HG03520 (cell line): ENCODE measurements around the gene NCOA7.

ENCODE experiments used
- ATAC-seq: cut with Tn5 transposase; IDR thresholded peaks from one replicate; pipeline ENCODE4 v1.9.1; 2021; ENCODE audit warnings: mild to moderate bottlenecking, moderate library complexity; ENCODE audit not compliant: unreplicated experiment

The NCOA7 gene

GRCh38 chr6:125790358-125791150 is at the start of gene NCOA7:
NCOA7 (plus strand) TSS chr6:125790960; CDS start chr6:125815355, 24,395 bp downstream.
- ATAC-seq = peak; percentile 63

DNA sequence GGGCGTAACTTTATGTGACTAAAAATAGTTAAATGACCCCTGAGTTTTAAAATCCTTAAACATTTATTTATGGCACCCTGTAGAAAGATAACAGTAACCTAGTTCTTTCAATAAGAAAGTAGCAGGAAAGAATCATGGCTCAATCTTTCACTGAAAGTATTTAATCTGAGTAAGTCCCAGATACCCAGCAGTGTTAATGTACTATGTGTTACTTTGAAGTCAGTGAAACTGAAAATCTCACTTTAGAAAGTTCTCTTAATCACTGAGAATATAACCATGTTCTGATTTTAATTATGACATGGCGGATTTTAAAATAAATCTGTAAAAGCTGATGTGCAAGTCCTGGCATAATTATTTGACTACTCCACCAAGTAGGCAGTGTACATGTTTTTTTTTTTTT is 49.4 kb upstream of the NCOA7 start:
- no peak for ATAC-seq

- no peak for ATAC-seq
These were observed 48.7 kb upstream of the NCOA7 start for GRCh38 chr6:125742024-125742423.

- no peak for ATAC-seq
These were observed 48.2 kb upstream of the NCOA7 start for GRCh38 chr6:125742464-125743120.

- ATAC-seq = no peak
These were observed 47.2 kb upstream of the NCOA7 start for GRCh38 chr6:125743604-125744003.

DNA sequence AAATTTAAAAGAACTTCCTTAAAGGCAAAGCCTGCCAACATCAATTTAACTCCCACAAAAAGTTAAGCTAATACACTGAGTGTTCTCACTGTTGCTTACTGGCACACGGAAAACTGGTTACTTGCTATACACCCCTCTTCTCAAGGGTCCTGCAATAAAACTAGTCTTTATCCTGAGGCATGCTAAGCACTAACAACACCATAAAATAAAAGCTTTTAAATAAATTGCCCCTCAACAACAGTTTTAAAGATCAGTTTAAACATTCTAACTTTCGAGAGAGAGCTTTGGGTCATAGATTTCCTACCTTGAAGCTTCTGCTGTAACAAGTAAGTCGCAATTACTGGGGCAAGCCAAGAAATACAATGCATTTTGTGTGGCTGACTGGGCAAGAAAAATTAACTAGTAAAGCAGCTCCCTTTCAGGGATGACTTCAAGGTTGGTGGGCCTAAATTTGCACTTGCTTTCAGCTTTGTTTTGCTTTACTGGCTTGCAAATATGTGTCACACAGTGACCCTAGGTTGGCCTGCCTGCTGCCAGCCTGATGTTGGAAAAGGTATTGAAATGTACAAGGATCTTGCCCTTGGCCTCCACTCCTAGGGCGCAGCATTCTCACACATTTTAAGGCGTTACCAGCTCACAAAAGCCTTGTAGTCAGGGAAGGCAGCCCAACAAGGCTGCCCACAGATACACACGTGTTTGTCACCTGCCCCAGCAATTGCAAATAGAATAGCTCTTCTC is 45.3 kb upstream of the NCOA7 start:
- ATAC-seq = no peak

DNA sequence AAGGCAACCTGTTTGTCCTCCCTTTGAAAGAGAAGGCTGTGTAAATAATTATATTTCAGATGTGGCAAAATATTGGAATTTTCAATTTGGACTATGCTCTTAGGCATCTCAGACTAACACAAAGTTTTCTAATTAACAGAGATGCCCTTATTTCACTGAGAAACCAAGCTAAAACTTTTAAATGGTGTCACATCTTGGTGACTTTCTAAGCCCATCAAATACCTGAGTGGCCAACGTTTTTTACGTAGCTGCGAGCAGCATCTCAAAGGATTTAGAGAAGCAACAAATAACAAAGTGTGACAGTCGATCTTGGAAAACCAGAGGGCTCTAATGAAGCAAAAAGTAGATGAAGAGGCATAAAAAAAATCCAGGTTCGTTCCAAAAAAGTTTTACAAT is 44.7 kb upstream of the NCOA7 start:
- ATAC-seq = no peak

- ATAC-seq = peak; percentile 50
These were observed 43.8 kb upstream of the NCOA7 start for GRCh38 chr6:125746731-125747588.

DNA sequence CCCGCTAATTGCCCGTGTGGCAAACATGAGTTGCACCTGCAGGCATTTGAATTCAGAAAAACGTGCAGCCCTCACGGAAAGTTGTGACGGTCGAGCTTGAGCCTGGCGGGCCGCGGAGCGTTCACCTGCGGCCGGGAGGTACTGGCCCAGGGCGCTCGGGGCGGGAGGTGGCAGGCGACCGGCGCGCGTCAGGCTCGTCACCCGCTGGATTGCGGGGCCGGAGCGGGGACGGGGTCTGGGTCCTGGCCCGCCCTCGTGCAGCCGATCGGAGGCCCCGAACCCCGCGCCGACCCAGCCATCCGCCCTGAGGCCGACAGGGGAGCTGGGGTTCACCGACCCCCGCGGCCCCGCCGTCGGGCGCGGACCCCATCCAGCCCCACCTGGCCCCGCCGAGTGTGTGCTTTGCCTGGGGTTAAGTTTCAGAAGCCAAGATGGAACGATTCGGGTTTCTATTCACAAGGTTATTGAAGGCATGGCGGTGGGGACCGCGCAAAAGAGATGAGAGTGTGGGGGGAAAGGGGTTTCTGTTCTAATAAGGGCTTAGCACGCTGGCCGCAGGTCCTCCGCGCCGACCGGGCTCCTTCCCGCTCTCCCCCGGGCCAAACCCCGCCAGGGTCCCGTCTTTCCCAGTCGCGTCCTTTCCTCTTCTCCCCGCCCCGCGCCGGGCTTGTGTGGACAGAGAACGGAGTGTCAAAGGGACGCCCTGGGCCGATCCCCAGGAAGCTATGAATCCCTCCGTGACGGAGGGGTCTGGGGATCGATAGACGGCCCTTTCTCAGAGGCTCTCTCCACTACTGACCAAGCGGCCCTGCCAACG is 43.0 kb upstream of the NCOA7 start:
- no peak for ATAC-seq

DNA sequence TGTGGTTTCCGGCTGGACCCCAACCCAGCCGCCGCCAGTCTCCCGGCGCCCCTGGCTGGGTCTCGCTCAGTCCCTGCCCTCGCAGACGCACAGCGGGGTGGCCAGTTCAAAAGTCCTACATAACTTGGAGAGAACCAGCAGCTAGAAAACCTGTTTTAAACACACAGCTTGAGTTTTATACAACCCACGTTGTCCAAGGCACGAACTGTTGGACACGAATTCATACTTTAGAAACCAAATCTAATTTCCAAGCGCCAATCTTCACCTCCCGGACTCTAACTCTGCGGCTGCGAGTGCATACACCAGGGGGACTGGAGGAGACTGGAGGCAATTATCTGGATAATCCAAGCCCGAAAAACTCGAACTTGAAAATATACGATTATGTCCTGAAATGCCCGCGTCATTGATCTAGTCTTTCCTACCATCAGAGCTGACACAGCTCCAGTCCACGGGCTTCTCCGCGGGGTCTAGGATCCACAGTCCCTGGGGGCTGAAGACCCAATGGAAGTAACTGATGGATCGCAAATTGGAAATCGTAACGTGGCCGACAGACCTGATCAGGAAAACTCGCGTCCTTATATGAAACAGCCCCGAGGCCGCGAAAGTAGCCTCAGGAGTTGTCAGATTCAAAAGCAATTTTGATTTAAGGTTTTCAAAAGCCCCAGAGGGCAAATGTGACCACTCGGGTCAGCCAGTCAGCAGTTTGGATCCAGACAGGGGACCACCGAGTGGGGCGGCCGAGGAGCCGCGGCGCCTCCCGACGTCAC is 42.2 kb upstream of the NCOA7 start:
- ATAC-seq = no peak

DNA sequence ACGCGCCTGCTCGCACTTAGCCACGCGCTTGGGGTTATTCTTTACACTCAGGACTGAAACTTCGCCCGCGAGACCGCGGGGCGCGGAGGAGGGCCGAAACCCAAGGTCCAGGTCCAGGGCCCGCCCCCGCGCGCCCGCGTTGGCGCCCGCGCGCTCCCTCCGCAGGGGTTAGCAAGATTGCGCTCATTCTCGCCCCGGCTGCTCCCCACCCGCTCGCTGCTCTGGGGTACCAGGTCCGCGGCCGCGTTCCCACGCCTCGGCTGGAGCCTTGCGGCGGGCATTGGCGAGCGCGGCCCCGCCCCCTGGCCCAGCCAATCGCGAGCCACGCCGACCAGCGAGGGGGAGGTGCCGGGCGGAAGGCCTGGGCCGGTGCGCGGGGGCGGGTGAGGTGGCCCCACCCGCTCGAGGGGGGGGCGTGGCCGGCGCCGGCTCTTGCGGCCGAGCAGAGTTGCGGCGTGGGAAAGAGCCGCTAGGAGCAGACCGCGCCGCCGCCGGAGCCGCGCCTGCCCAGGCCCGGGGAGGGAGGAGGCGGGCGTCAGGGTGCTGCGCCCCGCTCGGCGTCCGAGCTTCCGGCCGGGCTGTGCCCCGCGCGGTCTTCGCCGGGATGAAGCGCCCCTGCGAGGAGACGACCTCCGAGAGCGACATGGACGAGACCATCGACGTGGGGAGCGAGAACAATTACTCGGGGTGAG is 41.4 kb upstream of the NCOA7 start, which contains the start of gene HEY2:
Gene HEY2 (plus strand): TSS at position 460 of the 692 bp plus-strand sequence. CDS start 145 bp downstream, at position 605.
- peak; percentile 75 for ATAC-seq

DNA sequence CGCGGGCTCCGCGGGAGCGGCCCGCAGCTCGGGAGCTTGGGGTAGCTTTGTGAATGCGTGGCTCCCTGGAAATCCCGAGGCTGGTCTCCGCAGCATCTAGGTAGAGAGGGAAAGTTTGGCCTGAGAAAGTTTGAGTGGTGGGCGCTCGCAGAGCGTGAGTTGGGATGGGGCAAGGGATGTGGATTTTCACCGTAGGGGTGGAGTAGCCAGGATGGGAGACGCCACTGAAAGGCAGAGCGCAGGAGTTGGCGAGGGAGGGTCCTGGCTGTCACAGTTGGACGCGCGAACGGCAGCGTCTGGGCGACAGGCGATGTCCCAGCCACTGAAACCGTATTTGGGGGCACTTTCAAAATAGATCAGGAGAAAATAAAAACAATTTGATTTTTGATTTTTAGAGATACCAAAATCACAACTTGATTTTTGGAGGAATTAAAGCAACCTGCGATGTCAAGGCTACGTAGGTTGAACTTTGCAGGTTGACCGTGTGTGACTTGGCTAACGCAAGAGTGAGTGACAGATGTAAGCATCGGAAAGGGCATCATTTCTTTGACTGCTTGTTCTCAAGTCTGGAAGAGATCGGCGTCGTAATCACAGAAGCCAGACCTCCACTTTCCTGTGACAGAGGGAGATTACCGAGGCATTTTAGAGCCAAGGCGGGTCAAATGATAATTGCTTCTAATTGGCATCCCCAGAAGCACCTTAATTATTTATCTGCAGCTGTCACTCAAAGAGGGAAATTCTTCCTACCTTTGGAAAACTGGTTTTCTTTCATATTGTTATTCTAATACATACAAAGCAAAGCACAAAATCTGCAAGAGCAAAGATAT is 40.7 kb upstream of the NCOA7 start:
- no peak for ATAC-seq

DNA sequence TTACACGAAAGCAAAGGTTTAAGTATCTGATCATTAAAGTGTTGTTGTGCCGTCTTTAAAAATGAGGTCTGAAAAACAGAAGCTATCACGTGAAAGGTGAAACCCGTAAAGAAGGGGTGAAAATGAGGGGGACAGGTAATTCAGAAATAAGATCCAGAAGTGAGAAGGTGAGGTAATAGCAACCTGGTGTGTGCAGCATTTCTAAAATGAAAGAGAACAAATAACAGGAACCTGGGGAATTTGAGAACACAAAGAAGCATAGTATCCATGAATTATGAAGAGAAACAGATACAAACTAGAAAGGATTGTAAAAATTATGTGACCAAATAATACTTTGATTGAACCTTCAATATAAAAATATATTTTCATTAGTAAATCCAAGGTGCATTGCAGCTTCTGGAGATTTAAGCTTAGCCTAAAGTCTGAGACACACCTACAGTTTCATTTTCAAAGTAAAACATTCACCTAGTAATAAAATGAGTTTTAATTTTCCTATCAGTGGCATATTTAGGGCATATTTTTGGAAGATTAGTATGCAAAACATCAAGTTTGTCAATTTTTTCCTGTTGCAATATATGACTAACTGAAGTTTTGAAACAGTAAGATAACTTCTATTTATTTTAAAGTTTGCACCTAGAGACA is 39.9 kb upstream of the NCOA7 start:
- ATAC-seq = no peak

DNA sequence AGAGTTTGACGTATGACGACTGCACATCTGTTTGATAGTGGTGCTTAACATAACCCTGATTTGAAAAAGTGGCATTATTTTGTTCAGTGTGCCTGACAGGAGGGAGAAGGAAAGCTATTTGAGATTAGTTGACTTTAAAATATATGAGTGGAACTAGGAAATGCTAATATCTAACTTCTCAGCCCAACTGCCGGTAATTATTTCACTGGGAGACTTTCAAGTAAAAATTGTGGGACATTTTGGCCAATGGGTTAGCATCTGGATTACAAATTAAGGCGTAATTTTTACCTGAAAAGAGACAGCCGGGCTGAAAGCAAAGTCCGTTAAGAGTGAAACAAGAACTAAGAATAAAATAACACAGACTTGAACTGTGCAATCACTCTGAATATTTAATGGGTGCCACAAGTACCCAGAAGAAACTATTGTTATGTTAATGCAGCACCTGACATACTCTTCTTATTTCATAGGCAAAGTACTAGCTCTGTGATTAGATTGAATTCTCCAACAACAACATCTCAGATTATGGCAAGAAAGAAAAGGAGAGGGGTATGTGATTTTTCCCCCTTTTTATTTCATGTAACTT is 39.3 kb upstream of the NCOA7 start:
- ATAC-seq = no peak

- no peak for ATAC-seq
These were observed 38.0 kb upstream of the NCOA7 start for GRCh38 chr6:125752773-125753172.

DNA sequence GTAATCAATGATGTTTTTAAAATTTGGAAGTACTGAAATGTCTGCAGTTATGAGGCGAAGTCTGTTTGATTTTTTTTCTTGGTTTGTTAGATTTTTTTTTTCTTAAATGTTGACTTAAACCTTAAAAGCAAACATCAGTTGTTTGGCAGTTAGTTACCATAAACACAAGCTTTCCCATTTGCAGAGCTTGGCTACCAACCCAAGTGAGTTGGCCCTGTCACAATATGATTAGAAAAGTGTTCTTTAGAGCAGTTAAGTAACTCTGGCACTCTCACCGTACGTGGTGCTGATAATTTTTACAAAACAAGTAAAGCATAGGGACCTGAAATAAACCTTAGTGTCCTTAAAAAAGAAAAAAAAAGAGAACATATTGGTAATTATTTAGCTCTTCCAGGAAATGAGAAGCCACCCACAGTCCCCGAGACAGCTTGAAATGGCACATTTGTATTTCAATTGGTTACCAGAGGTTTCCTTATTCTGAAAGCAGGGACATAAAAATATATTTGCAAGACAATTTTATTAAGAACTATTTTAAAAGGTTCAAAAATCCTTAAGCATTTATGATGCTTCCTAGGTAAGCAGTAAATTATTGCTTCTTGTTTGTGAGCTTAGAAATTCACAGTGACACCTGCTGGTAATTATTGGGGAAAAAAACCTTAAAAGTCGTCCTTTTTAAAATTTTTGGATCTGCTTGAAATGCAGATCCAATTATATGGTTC is 37.4 kb upstream of the NCOA7 start:
- no peak for ATAC-seq
